HL-60 (cell line): ENCODE data around the gene PRKX.
"Not testable (repeated sequence)": the region's sequence is repeated elsewhere in the genome, so short reads cannot be mapped to it uniquely, and the experiment has no call there.

Experiments used
- GABPA ChIP-seq: IDR thresholded peaks from 2 replicates; pipeline ENCODE4 v1.6.1; 2012; ENCODE audit warnings: low read depth
- TF ChIP-seq, protein P1 (sequence below): IDR thresholded peaks from one replicate; pipeline ENCODE4 v1.5.1; 2011; ENCODE audit warnings: low read length, control low read depth, inconsistent platforms; ENCODE audit not compliant: insufficient read depth

DNA sequence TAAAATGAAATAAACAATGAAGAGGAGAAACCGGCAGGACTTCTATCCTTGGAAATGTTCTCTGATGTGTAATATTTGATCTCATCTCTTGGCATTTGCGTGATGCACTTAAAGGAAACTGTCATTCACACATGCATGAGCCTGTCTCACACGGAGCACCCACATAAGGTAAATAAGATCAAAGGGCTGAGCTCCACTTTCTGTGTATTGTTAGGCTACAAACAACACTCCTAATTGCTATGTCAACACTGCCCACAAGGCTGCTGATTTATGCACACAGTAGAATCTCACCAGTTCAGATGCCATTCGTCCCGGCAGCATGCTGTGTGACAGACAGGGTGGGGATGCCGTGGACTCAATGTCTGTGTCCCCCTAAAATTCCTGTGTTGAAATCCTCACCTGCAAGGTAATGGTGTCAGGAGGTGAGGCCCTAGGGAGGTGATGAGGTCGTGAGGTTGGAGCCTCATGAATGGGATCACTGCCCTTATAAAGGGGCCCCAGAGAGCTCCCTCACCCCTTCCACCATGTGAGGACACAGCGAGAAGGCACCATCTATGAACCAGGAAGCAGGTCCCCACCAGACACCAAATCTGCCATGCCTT is 5.7 kb downstream of the PRKX start:
- TF ChIP-seq, protein P1, sequence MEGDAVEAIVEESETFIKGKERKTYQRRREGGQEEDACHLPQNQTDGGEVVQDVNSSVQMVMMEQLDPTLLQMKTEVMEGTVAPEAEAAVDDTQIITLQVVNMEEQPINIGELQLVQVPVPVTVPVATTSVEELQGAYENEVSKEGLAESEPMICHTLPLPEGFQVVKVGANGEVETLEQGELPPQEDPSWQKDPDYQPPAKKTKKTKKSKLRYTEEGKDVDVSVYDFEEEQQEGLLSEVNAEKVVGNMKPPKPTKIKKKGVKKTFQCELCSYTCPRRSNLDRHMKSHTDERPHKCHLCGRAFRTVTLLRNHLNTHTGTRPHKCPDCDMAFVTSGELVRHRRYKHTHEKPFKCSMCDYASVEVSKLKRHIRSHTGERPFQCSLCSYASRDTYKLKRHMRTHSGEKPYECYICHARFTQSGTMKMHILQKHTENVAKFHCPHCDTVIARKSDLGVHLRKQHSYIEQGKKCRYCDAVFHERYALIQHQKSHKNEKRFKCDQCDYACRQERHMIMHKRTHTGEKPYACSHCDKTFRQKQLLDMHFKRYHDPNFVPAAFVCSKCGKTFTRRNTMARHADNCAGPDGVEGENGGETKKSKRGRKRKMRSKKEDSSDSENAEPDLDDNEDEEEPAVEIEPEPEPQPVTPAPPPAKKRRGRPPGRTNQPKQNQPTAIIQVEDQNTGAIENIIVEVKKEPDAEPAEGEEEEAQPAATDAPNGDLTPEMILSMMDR, result not testable (repeated sequence)
- not testable (repeated sequence) for TF ChIP-seq GABPA
